VCaP (cell line): Measurements from ENCODE around the gene INSC.

Experiments
- H3K27ac ChIP-seq: fragments of 450-650 bp; 2 replicates; pipeline ENCODE4 v1.5.1; 2017
- CTCF ChIP-seq: fragments of 450-650 bp; conservative IDR thresholded peaks from 2 replicates; pipeline ENCODE4 v1.5.1; 2017; ENCODE audit warnings: mild to moderate bottlenecking, moderate library complexity

Gene INSC

GRCh38 chr11:15124528-15124927 is 9.8 kb downstream of the INSC start:
- no peak overlapping the region for H3K27ac ChIP-seq
- TF ChIP-seq CTCF: no peak

- H3K27ac ChIP-seq: no peak overlapping the region
- TF ChIP-seq CTCF: no peak
Measured at GRCh38 chr11:15127341-15127740, 12.6 kb downstream of the INSC start.

GRCh38 chr11:15128621-15129020 is 13.9 kb downstream of the INSC start:
- H3K27ac ChIP-seq: no peak overlapping the region
- TF ChIP-seq CTCF: no peak

- no peak overlapping the region for H3K27ac ChIP-seq
- no peak for TF ChIP-seq CTCF
Measured at GRCh38 chr11:15136166-15136565, 21.4 kb downstream of the INSC start.

GRCh38 chr11:15139096-15139770 is 24.5 kb downstream of the INSC start:
- no peak overlapping the region for H3K27ac ChIP-seq
- TF ChIP-seq CTCF: no peak

GRCh38 chr11:15139958-15140659 is 25.4 kb downstream of the INSC start:
- no peak for TF ChIP-seq CTCF
- H3K27ac ChIP-seq: no peak overlapping the region

GRCh38 chr11:15141381-15141780 is 26.7 kb downstream of the INSC start:
- no peak overlapping the region for H3K27ac ChIP-seq
- no peak for TF ChIP-seq CTCF
